ENCODE results near the gene POU3F3. TPM values are rescaled to one million over a fixed set of nuclear protein-coding genes. Genes with fewer than 3 reads are reported as not detected.

The POU3F3 gene
- total RNA-seq, 1 experiment from 2014 or later: not detected

DNA sequence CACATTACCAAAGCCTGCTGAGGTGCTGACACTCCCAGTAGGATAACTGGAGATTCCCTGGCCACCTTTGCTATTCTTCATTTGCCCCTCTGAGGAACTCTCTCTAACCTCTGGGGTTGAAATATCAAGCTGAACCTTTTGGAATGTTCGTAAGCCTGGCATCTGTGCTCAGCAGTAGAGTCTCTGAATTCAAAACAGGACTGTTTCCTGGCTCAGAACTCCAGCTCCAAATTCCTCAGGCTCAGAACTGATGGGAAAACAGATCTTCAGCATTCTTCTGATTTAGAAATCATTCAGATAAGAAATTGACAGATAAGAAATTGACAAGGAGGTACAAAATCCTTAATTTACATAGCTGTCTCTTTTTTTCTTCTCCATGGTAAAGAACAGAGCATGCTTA lies 22.2 kb upstream of the POU3F3 start:
- intact Hi-C loops (cut with micrococcal nuclease; ENCODE audit: unreplicated experiment): no loop called here
- no peaks in the 10 kb centered on the region for H3K36me3 Mint-ChIP-seq (ENCODE audit: insufficient read depth, unreplicated experiment)
- BruUV-seq (replicated peaks): no TSS peak
- TF ChIP-seq, protein P1, sequence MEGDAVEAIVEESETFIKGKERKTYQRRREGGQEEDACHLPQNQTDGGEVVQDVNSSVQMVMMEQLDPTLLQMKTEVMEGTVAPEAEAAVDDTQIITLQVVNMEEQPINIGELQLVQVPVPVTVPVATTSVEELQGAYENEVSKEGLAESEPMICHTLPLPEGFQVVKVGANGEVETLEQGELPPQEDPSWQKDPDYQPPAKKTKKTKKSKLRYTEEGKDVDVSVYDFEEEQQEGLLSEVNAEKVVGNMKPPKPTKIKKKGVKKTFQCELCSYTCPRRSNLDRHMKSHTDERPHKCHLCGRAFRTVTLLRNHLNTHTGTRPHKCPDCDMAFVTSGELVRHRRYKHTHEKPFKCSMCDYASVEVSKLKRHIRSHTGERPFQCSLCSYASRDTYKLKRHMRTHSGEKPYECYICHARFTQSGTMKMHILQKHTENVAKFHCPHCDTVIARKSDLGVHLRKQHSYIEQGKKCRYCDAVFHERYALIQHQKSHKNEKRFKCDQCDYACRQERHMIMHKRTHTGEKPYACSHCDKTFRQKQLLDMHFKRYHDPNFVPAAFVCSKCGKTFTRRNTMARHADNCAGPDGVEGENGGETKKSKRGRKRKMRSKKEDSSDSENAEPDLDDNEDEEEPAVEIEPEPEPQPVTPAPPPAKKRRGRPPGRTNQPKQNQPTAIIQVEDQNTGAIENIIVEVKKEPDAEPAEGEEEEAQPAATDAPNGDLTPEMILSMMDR (IDR thresholded peaks at IDR 0.05; ENCODE audit: unreplicated experiment): no peak
- H3K4me1 Mint-ChIP-seq (ENCODE audit: low read depth, unreplicated experiment): no peaks in the 10 kb centered on the region
- no peak for DNase-seq
- no peak overlapping the region for H3K4me3 Mint-ChIP-seq (ENCODE audit: low read depth, unreplicated experiment)
- H3K27ac Mint-ChIP-seq (ENCODE audit: unreplicated experiment): no peak overlapping the region
- H3K9me3 Mint-ChIP-seq (ENCODE audit: low read depth, unreplicated experiment): no peaks in the 10 kb centered on the region
- CTCF ChIA-PET: interaction anchor here (0.6 kb wide), 1 partner anchor 95 kb away, joined by 3 read pairs; no protein-coding TSS in a partner anchor
- H3K27me3 Mint-ChIP-seq (ENCODE audit: unreplicated experiment): peaks cover 22% of the 10 kb centered on the region

DNA sequence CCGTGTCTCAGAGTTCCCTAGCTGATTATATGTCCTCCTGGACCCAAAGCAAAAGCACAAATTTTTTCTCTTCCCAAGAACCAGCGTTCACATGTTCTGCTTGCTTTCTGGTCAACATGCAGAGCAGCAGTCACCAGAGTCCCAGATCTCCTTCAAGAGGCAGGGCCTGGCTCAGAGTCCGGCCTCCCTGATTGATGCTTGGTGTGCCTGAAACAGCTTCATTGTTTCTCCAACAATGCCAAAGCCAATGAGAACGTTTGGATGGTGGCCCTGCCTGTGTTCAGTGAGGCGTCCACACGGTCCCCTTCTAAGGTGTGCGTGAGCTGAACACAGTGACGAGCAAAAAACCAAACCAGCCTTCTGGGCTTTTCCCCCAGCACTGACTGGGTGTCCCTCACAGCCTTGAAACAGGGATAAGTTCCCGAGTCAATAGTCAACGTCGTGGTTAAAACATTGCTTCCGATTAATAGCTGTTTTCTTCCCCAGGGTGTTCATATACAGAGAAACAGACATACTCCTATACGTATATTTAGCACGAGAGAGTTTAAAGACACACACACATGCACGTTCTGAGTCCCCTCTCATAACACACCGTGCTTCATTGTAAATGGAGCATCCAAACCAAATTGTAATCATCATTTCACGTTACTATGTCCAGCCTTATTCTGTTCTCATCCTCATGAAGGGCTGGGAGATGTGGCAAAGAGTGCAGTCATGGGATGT lies 19.3 kb upstream of the POU3F3 start:
- Mint-ChIP-seq H3K4me1 (ENCODE audit: low read depth, unreplicated experiment) (no peaks in the 10 kb centered on the region), H3K4me3 (ENCODE audit: low read depth, unreplicated experiment) (no peak overlapping the region), H3K36me3 (ENCODE audit: insufficient read depth, unreplicated experiment) (no peaks in the 10 kb centered on the region), H3K27ac (ENCODE audit: unreplicated experiment) (no peak overlapping the region), H3K27me3 (ENCODE audit: unreplicated experiment) (peaks cover 8% of the 10 kb centered on the region), H3K9me3 (ENCODE audit: low read depth, unreplicated experiment) (no peaks in the 10 kb centered on the region)
- BruUV-seq (replicated peaks): no TSS peak
- intact Hi-C loops (cut with micrococcal nuclease; ENCODE audit: unreplicated experiment): no loop called here
- TF ChIP-seq, protein P1 (IDR thresholded peaks at IDR 0.05; ENCODE audit: unreplicated experiment): no peak
- DNase-seq: no peak
- CTCF ChIA-PET: no interaction called here

DNA sequence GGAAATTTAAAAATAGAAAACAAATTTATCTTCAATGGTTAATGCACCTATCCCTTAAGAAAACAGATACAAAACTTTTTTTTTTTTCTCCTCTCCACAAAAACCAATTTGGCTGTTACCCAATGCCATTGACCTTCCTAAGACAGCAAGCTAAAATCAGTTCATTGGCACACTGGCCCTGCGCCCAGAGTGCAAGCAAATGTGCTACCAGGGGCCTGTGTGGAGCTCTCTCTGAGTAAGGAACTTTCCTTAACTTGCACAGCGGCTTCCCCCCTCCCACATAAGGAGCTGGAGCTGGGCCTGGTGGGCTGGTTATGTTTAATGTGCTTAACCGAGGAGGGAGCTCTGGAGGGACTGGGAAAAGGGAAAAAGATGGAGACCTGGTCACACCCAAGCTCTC lies 17.6 kb upstream of the POU3F3 start:
- intact Hi-C loops (cut with micrococcal nuclease; ENCODE audit: unreplicated experiment): no loop called here
- TF ChIP-seq, protein P1 (IDR thresholded peaks at IDR 0.05; ENCODE audit: unreplicated experiment): no peak
- no peaks in the 10 kb centered on the region for H3K4me1 Mint-ChIP-seq (ENCODE audit: low read depth, unreplicated experiment)
- no TSS peak for BruUV-seq (replicated peaks)
- no peak overlapping the region for H3K27ac Mint-ChIP-seq (ENCODE audit: unreplicated experiment)
- no peaks in the 10 kb centered on the region for H3K9me3 Mint-ChIP-seq (ENCODE audit: low read depth, unreplicated experiment)
- CTCF ChIA-PET: no interaction called here
- no peaks in the 10 kb centered on the region for H3K36me3 Mint-ChIP-seq (ENCODE audit: insufficient read depth, unreplicated experiment)
- DNase-seq: no peak
- peaks cover 8% of the 10 kb centered on the region for H3K27me3 Mint-ChIP-seq (ENCODE audit: unreplicated experiment)
- H3K4me3 Mint-ChIP-seq (ENCODE audit: low read depth, unreplicated experiment): no peak overlapping the region

DNA sequence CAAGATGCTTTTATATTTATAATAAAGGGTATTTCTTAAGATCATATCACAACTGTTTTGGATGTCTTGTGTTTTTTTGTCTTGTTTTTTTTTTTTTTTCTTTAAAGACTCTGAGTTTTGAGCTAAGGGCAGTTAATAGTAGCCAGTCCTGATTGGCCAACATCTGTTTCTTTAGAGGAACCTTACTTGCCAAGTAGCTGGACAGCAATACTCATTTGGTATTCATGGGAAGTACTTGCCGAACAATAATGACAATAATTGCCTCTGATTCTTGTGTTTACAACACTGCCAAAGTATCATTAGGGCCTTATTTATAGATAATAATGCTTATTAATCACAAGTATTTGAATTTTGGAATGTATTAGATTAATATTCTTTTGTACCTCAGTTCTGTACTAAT lies 17.1 kb upstream of the POU3F3 start:
- intact Hi-C loops (cut with micrococcal nuclease; ENCODE audit: unreplicated experiment): no loop called here
- Mint-ChIP-seq H3K27ac (ENCODE audit: unreplicated experiment) (no peak overlapping the region), H3K36me3 (ENCODE audit: insufficient read depth, unreplicated experiment) (no peaks in the 10 kb centered on the region), H3K9me3 (ENCODE audit: low read depth, unreplicated experiment) (no peaks in the 10 kb centered on the region), H3K4me1 (ENCODE audit: low read depth, unreplicated experiment) (no peaks in the 10 kb centered on the region), H3K27me3 (ENCODE audit: unreplicated experiment) (peaks cover 8% of the 10 kb centered on the region), H3K4me3 (ENCODE audit: low read depth, unreplicated experiment) (no peak overlapping the region)
- TF ChIP-seq, protein P1 (IDR thresholded peaks at IDR 0.05; ENCODE audit: unreplicated experiment): no peak
- no TSS peak for BruUV-seq (replicated peaks)
- CTCF ChIA-PET: no interaction called here
- no peak for DNase-seq

Data from Calu3 (cell line).